GM19455 (cell line): ENCODE results near the gene HBP1.
"Not testable (repeated sequence)": the region's sequence is repeated elsewhere in the genome, so short reads cannot be mapped to it uniquely, and the experiment has no call there.

Source experiments
- ATAC-seq: cut with Tn5 transposase; IDR thresholded peaks from one replicate; pipeline ENCODE4 v1.9.1; 2021; ENCODE audit not compliant: unreplicated experiment

The HBP1 gene

GRCh38 chr7:107220356-107220755, 51.6 kb downstream of the HBP1 start:
- ATAC-seq: no peak

DNA sequence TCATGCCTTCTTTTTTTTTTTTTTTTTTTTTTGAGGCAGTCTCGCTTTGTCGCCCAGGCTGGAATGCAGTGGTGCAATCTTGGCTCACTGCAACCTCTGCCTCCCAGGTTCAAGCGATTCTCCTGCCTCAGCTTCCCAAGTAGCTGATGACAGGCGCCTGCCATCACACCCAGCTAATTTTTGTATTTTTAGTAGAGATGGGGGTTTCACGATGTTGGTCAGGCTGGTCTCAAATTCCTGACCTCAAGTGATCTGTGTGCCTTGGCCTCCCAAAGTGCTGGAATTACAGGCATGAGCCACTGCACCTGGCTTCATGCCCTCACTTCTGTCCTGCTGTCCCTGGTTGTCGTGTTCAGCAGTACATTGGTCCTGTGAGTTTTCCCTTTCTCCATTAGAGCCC, 52.0 kb downstream of the HBP1 start:
- ATAC-seq: not testable (repeated sequence)

DNA sequence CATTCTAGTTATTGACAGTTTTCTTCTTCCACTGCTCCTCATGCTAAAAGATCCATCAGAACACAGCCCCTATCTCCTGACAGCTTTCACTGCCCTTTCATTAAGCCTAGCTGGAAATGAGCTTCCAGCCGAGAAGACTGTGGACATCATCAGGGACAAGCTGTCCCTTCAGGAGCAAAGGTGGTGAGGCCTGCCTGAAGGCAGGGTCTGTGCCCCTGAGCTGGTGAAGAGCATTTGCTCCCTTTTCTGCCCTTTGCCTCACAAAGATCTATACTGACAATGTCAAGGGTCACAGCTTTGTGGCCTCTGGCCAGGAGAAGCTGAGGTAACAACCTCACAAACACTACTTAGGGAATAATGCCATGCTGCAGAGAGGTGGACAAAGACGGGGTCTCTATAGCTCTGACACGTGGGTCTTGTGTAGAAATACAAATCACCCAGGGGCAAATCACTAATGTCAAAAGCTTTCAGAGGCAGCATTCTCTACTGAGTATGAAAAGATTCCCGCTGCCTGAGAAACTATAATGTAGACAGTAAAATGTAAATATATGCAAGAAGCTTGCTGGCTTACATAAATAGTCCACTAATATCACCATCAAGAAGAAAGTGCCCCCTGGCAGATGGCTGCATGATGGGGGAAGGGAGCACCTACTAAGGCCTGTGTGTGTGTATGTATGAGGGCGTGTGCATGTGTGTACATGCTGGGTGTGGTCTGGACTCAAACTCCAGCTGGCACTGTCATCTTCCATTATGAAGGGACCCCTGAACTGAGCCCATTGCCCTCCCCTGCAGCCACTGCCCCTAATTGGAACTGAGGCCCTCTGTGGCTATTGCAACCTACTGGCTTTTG, 55.8 kb downstream of the HBP1 start:
- no peak for ATAC-seq

- no peak for ATAC-seq
Observed at GRCh38 chr7:107228291-107228690, 59.5 kb downstream of the HBP1 start.

DNA sequence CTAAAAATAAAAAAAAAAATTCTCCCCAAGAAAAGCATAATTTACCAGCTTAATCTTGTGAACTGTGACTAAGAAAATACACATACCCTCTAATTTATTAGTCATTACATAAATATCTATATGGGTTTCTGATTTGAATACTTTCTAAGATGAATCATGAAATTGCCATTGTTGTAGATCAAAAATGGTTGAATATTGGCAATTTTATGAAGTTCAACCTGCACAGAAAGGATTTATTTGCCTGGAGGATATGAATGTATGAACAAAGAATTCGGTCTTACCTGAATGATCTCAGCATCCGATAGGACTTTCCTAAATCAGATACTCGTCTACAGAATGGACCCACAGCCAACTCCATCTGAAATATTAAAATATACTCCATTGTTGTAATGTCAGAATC, 61.5 kb downstream of the HBP1 start:
- ATAC-seq: no peak

GRCh38 chr7:107232568-107233090, 63.8 kb downstream of the HBP1 start:
- ATAC-seq: no peak

GRCh38 chr7:107233174-107233573, 64.4 kb downstream of the HBP1 start:
- no peak for ATAC-seq

DNA sequence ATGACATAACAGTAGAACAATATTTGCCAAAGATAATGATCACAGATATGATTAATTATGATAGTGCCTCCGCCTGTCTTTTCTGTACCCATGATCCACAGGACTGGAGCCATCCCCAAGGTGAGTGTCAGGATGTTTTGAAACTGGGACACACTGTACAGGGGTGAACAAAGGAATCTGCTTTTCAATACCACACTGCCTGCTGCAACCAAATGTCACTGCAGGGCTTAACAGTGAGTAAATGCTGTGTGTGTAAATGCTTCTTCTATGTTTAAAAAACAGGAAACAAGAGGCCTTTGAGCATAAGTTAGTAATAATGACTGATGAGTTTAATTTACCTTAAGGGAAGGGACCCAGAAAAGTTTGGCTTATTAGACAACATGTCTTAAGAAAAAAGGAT, 65.2 kb downstream of the HBP1 start:
- ATAC-seq: no peak

DNA sequence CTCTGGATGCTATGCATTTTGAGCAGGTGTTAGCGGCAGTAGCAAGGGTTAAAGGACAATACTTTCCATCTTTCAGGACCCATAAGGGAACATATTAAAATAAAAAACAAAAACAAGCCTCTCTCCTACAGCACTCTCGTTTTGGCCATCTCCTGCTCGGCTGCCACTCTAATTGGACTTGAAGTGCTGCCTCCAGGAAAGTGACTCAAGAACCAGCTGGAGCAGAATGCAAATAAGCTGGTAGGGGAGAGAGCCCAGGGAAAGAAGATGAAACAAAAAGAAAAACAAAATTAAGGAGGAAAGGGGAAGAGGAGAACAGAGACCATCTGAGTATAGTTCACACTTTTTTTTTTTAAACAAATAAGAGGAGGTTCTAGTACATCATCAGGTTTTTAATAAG, 65.6 kb downstream of the HBP1 start:
- ATAC-seq: no peak

DNA sequence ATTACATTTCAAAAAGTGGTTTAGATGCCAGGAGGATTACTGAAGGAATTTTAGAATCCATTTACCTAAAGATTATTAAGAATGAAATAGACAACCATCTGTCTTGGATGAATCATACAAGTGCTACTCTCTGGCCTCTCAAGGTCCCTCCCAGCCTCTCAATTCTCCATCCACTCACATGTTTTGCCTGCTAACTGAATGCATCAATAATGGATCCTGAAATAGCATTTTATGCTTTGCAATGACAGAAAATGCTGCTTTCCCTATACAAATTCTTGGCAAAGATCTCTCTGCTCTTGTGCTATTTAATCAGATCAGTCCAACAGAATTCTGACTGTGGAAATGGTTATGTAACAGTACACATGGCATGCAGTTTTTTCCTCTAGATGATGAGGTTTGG, 68.1 kb downstream of the HBP1 start:
- ATAC-seq: no peak

DNA sequence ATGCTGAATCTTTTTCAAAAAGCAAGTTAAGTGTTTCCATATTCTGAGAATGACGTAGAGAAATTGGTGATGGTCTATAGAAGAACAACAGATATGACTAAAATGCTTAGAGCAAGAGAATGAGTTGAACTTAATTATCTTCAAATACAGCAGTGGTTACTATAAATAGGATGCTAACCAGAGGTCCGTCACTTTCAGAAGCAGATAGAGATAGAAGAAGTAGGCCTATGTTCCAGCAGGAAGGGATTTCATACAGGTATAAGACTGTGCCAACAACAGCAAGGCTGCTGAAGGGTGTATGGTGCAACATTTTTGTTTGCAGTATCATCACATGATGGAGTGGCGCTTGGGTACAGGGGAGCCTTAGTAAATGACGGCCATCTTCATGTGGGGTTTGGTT, 68.6 kb downstream of the HBP1 start:
- no peak for ATAC-seq

GRCh38 chr7:107242267-107242666, 73.5 kb downstream of the HBP1 start:
- no peak for ATAC-seq

- ATAC-seq: no peak
Observed at GRCh38 chr7:107244613-107245012, 75.8 kb downstream of the HBP1 start.

GRCh38 chr7:107246836-107247235, 78.0 kb downstream of the HBP1 start:
- not testable (repeated sequence) for ATAC-seq

DNA sequence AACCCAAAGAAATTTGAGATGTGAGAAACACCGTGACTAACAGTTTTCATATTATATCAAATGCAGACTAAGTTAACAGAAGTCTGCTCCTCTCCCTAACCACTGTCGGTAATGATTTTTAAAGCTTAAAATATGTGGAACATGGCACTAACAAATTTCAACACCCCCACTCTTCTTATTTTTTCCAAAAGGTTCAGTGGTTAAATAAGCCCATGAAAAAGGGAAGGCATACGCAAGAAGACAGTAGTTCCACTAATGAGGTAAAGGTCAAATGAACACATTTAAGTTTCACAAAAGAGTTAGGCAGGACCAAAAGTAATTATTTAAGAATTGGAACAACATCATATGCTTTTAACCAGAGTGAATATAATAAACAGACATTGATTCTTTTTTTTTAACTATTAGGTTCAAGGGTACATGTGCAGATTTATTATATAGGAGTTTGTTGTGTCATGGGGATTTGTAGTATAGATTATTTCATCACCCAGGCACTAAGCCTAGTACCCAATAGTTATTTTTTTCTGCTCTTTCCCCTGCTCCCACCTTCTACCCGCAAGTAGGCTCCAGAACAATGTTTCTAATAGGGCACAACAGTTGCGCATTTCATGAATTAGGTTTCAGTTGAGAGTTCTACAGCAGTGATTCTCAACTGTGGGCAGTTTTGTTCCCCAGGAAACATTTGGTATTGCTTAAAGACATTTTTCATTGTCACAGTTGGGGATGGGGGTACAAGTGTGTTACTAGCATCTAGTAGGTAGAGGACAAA, 79.9 kb downstream of the HBP1 start:
- no peak for ATAC-seq

DNA sequence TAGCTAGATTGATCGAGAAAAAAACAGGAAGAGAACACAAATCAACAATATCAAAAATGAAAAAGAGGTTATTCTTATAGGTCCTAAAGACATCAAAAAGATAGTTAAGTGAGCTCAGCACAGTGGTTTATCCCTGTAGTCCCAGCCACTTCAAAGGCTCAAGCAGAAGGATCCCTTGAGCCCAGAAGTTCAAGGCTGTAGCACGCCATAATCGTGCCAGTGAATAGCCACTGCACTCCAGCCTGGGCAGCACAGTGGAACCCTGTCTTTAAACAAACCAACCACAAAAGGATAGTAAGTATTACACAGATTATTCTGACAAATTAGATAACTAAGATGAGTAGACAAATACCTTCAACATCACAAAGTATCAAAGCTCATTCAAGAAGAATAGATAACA, 83.2 kb downstream of the HBP1 start:
- no peak for ATAC-seq
